ENCODE measurements around the gene ADAMTS18.

DNA sequence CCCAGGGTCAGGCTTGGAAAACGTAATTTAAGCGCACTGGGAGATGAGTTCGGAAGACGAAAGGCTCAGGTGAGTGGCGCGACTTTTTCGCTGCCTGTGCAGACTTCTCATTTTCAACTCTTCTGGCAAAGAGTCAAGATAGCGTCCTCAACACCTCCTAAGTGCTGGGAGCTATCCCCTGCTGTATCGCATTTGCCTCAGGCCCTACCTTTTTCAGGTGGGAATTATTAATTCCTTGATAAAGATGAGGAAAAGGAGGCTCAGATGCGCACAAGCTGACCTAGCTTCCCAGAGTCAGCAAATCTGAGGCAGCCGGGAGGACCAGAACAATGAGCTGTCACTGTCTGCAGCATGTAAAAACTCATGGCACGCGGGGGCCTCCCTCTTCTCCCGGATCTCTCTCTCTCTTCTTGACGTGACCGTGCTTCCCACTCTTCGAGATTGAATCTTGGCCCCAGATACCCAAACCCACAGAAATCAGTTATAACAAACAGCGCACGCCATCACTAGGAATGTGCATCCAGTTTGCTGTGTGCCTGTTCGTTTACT is 512 bp upstream of the ADAMTS18 start:
- peak; percentile 52 for TF ChIP-seq EZH2 (IDR thresholded peaks at IDR 0.05; ENCODE audit: borderline replicate concordance)
- TF ChIP-seq, protein P1, sequence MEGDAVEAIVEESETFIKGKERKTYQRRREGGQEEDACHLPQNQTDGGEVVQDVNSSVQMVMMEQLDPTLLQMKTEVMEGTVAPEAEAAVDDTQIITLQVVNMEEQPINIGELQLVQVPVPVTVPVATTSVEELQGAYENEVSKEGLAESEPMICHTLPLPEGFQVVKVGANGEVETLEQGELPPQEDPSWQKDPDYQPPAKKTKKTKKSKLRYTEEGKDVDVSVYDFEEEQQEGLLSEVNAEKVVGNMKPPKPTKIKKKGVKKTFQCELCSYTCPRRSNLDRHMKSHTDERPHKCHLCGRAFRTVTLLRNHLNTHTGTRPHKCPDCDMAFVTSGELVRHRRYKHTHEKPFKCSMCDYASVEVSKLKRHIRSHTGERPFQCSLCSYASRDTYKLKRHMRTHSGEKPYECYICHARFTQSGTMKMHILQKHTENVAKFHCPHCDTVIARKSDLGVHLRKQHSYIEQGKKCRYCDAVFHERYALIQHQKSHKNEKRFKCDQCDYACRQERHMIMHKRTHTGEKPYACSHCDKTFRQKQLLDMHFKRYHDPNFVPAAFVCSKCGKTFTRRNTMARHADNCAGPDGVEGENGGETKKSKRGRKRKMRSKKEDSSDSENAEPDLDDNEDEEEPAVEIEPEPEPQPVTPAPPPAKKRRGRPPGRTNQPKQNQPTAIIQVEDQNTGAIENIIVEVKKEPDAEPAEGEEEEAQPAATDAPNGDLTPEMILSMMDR (IDR thresholded peaks at IDR 0.05; ENCODE audit: poor library complexity) = no peak

Measured in hepatocyte (in vitro differentiated cells).